Dendritic cell treated with granulocyte-macrophage colony-stimulating factor and Interleukin-4, amounts not matched to agents 40 ng/mL and 50 ng/mL, for 4 days (primary cell): Measurements from ENCODE around the gene REPS2.

ENCODE experiments used
- H3K27ac Mint-ChIP-seq: one replicate; pipeline ENCODE4 v1.8.0; 2022; ENCODE audit warnings: mild to moderate bottlenecking, mixed read lengths
- H3K27me3 Mint-ChIP-seq: one replicate; pipeline ENCODE4 v1.8.0; 2022; ENCODE audit warnings: mild to moderate bottlenecking, mixed read lengths
- H3K36me3 Mint-ChIP-seq: one replicate; pipeline ENCODE4 v1.8.0; 2022; ENCODE audit warnings: low read depth, mixed read lengths
- H3K4me1 Mint-ChIP-seq: one replicate; pipeline ENCODE4 v1.8.0; 2022; ENCODE audit warnings: low read depth, mixed read lengths
- H3K4me3 Mint-ChIP-seq: one replicate; pipeline ENCODE4 v1.8.0; 2022; ENCODE audit warnings: mild to moderate bottlenecking, moderate library complexity, mixed read lengths
- H3K9me3 Mint-ChIP-seq: one replicate; pipeline ENCODE4 v1.8.0; 2022; ENCODE audit warnings: mixed read lengths
- intact Hi-C: fragments of 100-400 bp; cut with micrococcal nuclease; formaldehyde crosslinking; loops from one replicate; pipeline ENCODE4 v1.15.0; 2022

REPS2 gene

DNA sequence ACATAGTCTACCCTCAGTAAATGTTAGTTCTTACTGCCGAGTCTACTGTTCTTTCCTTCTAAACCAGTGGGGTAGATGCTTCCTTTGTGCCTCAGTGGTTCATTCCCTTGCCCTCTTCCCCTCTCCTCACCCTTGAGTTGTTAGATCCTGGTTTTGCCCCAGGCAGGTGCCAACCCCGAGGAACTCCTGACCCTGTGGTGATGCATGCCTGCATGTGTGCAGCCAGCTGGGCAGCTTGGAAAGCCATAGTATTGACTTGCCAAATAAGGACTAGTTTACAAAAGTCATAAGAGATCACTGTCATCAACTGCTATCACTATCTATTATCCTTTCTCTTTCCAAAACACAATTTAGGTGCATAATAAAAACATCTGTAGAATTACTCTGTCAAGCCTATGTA lies 50.9 kb downstream of the REPS2 start:
- peaks cover 7% of the 10 kb centered on the region for H3K36me3 Mint-ChIP-seq
- H3K4me3 Mint-ChIP-seq, result no peak overlapping the region
- H3K4me1 Mint-ChIP-seq, result no peaks in the 10 kb centered on the region
- H3K27me3 Mint-ChIP-seq, result no peaks in the 10 kb centered on the region
- intact Hi-C loops, result no loop called here
- H3K27ac Mint-ChIP-seq, result no peak overlapping the region
- H3K9me3 Mint-ChIP-seq, result peaks cover 12% of the 10 kb centered on the region

- Mint-ChIP-seq H3K36me3 (peaks cover 7% of the 10 kb centered on the region), H3K27ac (no peak overlapping the region), H3K9me3 (peaks cover 12% of the 10 kb centered on the region), H3K27me3 (no peaks in the 10 kb centered on the region), H3K4me1 (peaks cover 5% of the 10 kb centered on the region), H3K4me3 (no peak overlapping the region)
- intact Hi-C loops, result no loop called here
These were observed 52.8 kb downstream of the REPS2 start for GRCh38 chrX:16999275-16999674.

DNA sequence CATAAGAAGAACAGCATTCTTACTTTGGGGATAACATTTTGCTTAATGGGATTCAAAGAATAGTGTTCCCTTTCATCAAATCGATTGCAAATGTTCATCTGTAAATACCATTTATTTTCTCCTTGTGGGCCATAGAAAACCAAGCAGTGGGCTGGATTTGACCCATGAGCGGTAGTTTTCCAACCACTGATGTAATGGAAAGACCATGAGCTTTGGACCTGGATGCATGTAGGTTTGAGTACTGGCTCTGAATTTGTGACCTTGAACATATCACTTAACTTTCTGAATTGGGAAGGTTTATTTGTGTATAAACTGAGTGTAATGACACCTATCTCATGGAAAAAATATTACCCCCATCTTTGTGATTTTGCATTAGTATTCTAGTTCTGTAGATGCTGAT lies 54.3 kb downstream of the REPS2 start:
- Mint-ChIP-seq H3K4me1 (peaks cover 11% of the 10 kb centered on the region), H3K4me3 (no peak overlapping the region), H3K27me3 (no peaks in the 10 kb centered on the region), H3K27ac (no peak overlapping the region), H3K9me3 (peaks cover 12% of the 10 kb centered on the region), H3K36me3 (peaks cover 7% of the 10 kb centered on the region)
- intact Hi-C loops, result no loop called here

DNA sequence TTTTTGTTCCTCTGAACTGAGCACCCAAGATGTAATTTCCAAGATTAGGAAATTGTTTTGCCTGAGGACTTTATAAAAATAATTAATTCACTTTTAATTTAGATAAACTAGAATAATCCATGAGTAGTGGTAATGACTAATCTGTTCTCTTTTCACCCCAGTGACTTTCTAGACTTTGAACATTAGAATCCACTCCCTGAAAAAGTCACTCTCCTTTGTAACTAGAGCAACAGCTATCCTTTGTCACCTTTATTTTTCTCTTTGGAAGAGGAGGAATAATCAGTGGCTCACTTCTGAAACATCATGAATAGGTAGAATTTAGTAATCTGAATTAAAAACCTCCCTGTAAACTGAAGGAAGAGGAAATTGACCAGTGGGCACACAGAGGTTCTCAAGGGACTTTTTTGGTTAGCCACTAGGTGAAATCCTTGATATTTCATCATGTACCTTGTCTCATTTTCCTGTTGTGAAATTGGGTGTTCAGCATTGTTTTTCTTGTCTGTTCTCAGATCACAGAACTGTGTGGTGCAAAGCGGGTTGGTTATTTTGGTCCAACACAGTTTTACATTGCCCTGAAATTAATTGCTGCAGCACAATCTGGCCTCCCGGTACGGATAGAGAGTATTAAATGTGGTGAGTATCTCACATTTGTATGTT lies 59.4 kb downstream of the REPS2 start:
- H3K27me3 Mint-ChIP-seq, result no peaks in the 10 kb centered on the region
- peaks cover 21% of the 10 kb centered on the region for H3K36me3 Mint-ChIP-seq
- H3K27ac Mint-ChIP-seq, result no peak overlapping the region
- H3K4me3 Mint-ChIP-seq, result no peak overlapping the region
- H3K9me3 Mint-ChIP-seq, result peaks cover 12% of the 10 kb centered on the region
- H3K4me1 Mint-ChIP-seq, result peaks cover 16% of the 10 kb centered on the region
- intact Hi-C loops, result loop anchor here (5.0 kb wide), 1 partner anchor 41 kb away; no protein-coding TSS in a partner anchor

GRCh38 chrX:17007134-17007768 lies 60.8 kb downstream of the REPS2 start:
- no peaks in the 10 kb centered on the region for H3K9me3 Mint-ChIP-seq
- peaks cover 14% of the 10 kb centered on the region for H3K36me3 Mint-ChIP-seq
- no peaks in the 10 kb centered on the region for H3K27me3 Mint-ChIP-seq
- H3K4me3 Mint-ChIP-seq, result no peak overlapping the region
- no peak overlapping the region for H3K27ac Mint-ChIP-seq
- intact Hi-C loops, result loop anchor here (5.0 kb wide), 1 partner anchor 40 kb away; no protein-coding TSS in a partner anchor
- H3K4me1 Mint-ChIP-seq, result peaks cover 16% of the 10 kb centered on the region

- Mint-ChIP-seq H3K4me1 (peaks cover 11% of the 10 kb centered on the region), H3K9me3 (no peaks in the 10 kb centered on the region), H3K27me3 (no peaks in the 10 kb centered on the region), H3K4me3 (no peak overlapping the region), H3K36me3 (peaks cover 14% of the 10 kb centered on the region), H3K27ac (no peak overlapping the region)
- intact Hi-C loops, result loop anchor here (5.0 kb wide), 1 partner anchor 37 kb away; no protein-coding TSS in a partner anchor
These were observed 63.6 kb downstream of the REPS2 start for GRCh38 chrX:17009856-17010625.

GRCh38 chrX:17012465-17012864 lies 66.0 kb downstream of the REPS2 start:
- Mint-ChIP-seq H3K27me3 (no peaks in the 10 kb centered on the region), H3K9me3 (no peaks in the 10 kb centered on the region), H3K27ac (no peak overlapping the region), H3K4me3 (no peak overlapping the region), H3K4me1 (no peaks in the 10 kb centered on the region), H3K36me3 (peaks cover 14% of the 10 kb centered on the region)
- intact Hi-C loops, result no loop called here

GRCh38 chrX:17014216-17014615 lies 67.8 kb downstream of the REPS2 start:
- intact Hi-C loops, result no loop called here
- H3K4me3 Mint-ChIP-seq, result no peak overlapping the region
- H3K27ac Mint-ChIP-seq, result no peak overlapping the region
- H3K27me3 Mint-ChIP-seq, result no peaks in the 10 kb centered on the region
- no peaks in the 10 kb centered on the region for H3K9me3 Mint-ChIP-seq
- H3K4me1 Mint-ChIP-seq, result no peaks in the 10 kb centered on the region
- peaks cover 7% of the 10 kb centered on the region for H3K36me3 Mint-ChIP-seq

- intact Hi-C loops, result no loop called here
- H3K4me1 Mint-ChIP-seq, result peaks cover 4% of the 10 kb centered on the region
- H3K36me3 Mint-ChIP-seq, result no peaks in the 10 kb centered on the region
- no peaks in the 10 kb centered on the region for H3K9me3 Mint-ChIP-seq
- no peak overlapping the region for H3K4me3 Mint-ChIP-seq
- no peaks in the 10 kb centered on the region for H3K27me3 Mint-ChIP-seq
- H3K27ac Mint-ChIP-seq, result no peak overlapping the region
These were observed 70.7 kb downstream of the REPS2 start for GRCh38 chrX:17017134-17017533.

GRCh38 chrX:17020356-17020755 lies 73.9 kb downstream of the REPS2 start:
- intact Hi-C loops, result no loop called here
- H3K9me3 Mint-ChIP-seq, result no peaks in the 10 kb centered on the region
- no peak overlapping the region for H3K4me3 Mint-ChIP-seq
- H3K4me1 Mint-ChIP-seq, result peaks cover 5% of the 10 kb centered on the region
- no peak overlapping the region for H3K27ac Mint-ChIP-seq
- no peaks in the 10 kb centered on the region for H3K36me3 Mint-ChIP-seq
- no peaks in the 10 kb centered on the region for H3K27me3 Mint-ChIP-seq

DNA sequence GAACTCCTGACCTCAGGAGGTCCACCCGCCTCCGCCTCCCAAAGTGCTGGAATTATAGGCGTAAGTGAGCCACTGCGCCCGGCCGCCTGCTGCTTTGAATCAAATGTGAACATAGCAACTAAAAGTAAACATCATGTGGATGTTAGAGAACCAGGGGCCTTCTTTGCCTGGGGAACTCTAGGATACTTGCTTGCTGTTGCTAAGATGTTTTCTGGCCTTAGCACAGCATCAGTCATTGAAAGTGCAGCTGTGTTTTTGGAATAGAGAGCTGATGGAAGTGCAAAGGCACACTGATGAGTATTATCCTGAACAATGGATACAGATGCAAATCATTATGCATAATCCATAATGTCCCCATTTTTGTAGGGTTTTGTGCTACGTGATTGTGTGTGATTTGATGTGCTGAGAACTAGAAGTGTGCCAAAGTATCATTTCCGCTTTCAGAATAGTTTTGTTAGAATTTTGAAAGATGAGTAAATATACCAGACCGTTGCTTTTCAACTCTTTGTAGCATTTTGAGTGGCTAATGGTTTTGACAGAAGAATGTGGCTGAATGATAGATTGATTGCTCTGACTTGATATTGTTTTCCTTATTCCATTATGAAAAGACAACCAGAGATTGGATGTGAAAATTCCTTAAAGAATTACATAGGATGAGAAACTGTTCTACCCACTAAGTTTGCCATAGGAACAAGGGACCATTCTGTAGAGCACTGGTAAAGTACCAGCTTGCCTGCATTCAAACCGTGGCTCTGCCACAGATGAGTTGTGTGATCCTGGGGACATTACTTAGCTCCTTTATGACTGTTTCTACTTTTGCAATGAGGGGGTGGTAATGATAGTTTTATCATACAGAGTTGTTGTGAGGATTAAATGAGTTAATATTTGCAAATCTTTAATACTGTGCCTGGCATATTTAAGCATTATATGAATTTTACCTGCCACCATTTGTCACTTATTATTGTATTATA lies 74.7 kb downstream of the REPS2 start:
- no peaks in the 10 kb centered on the region for H3K27me3 Mint-ChIP-seq
- peaks cover 5% of the 10 kb centered on the region for H3K4me1 Mint-ChIP-seq

GRCh38 chrX:17021851-17022604 lies 75.6 kb downstream of the REPS2 start:
- no peaks in the 10 kb centered on the region for H3K9me3 Mint-ChIP-seq

More for the DNA sequence above, 74.7 kb downstream of the REPS2 start:
- no peaks in the 10 kb centered on the region for H3K36me3 Mint-ChIP-seq
- intact Hi-C loops, result no loop called here
- no peaks in the 10 kb centered on the region for H3K9me3 Mint-ChIP-seq
- H3K27ac Mint-ChIP-seq, result no peak overlapping the region
- no peak overlapping the region for H3K4me3 Mint-ChIP-seq

GRCh38 chrX:17023661-17024060 lies 77.2 kb downstream of the REPS2 start:
- Mint-ChIP-seq H3K27me3 (no peaks in the 10 kb centered on the region), H3K4me1 (peaks cover 5% of the 10 kb centered on the region), H3K4me3 (no peak overlapping the region), H3K36me3 (no peaks in the 10 kb centered on the region), H3K9me3 (no peaks in the 10 kb centered on the region), H3K27ac (no peak overlapping the region)
- intact Hi-C loops, result no loop called here

More at GRCh38 chrX:17021851-17022604, 75.6 kb downstream of the REPS2 start:
- H3K27me3 Mint-ChIP-seq, result no peaks in the 10 kb centered on the region
- H3K4me3 Mint-ChIP-seq, result no peak overlapping the region
- no peak overlapping the region for H3K27ac Mint-ChIP-seq
- H3K4me1 Mint-ChIP-seq, result peaks cover 5% of the 10 kb centered on the region
- H3K36me3 Mint-ChIP-seq, result no peaks in the 10 kb centered on the region
- intact Hi-C loops, result no loop called here
